CD4-positive, CD25-positive, alpha-beta regulatory T cell (primary cell): Measurements from ENCODE around the gene DNAJC13. TPM values are rescaled to one million over a fixed set of nuclear protein-coding genes. Genes with fewer than 3 reads are reported as not detected.
A peak's percentile ranks its signal among the peaks of the same experiment; 100 is the strongest.

Experiments used
- ATAC-seq, 2 donors: fragments of 150-1000 bp; cut with Tn5 transposase; one replicate each; pipeline ENCODE4 v1.10.0; 2021; ENCODE audit warnings: low read depth in 2 of 2, moderate number of reproducible peaks in 2 of 2, moderate library complexity in 1 of 2
- DNase-seq, 3 donors: peaks; one replicate each; pipeline versions ENCODE4 v3.0.0 to v3.0.0-alpha.2; 2012 to 2022; ENCODE audit warnings: mixed read lengths in 1 of 3
- H3K27ac ChIP-seq: one replicate; pipeline ENCODE4 v1.7.0; 2013; ENCODE audit warnings: mild to moderate bottlenecking, low read length; ENCODE audit not compliant: insufficient read depth, poor library complexity, severe bottlenecking
- H3K27me3 ChIP-seq: one replicate; pipeline ENCODE4 v1.7.0; 2013; ENCODE audit warnings: low read length; ENCODE audit not compliant: control insufficient read depth, insufficient read depth
- H3K36me3 ChIP-seq: one replicate; pipeline ENCODE4 v1.7.0; 2013; ENCODE audit warnings: mild to moderate bottlenecking, low read length, moderate library complexity; ENCODE audit not compliant: control insufficient read depth, insufficient read depth
- H3K4me1 ChIP-seq: 2 replicates; pipeline ENCODE4 v1.7.0; 2013; ENCODE audit warnings: mild to moderate bottlenecking, low read length; ENCODE audit not compliant: insufficient read depth, control insufficient read depth, poor library complexity, severe bottlenecking
- H3K4me3 ChIP-seq: one replicate; pipeline ENCODE4 v1.7.0; 2013; ENCODE audit warnings: low read depth, mild to moderate bottlenecking, low read length, moderate library complexity
- H3K9me3 ChIP-seq, 2 experiments: 1 replicate in 1 of 2; 2 replicates in 1 of 2; pipeline ENCODE4 v1.7.0; 2013; ENCODE audit warnings: low read length in 2 of 2, mild to moderate bottlenecking in 1 of 2, moderate library complexity in 1 of 2; ENCODE audit not compliant: control insufficient read depth in 2 of 2
- H3K27ac Mint-ChIP-seq, 3 donors: one replicate each; pipeline ENCODE4 v1.8.0; 2020 to 2022; ENCODE audit warnings: mild to moderate bottlenecking in 3 of 3, mixed read lengths in 3 of 3, moderate library complexity in 2 of 3
- H3K27me3 Mint-ChIP-seq: one replicate; pipeline ENCODE4 v1.8.0; 2022; ENCODE audit warnings: mild to moderate bottlenecking, mixed read lengths
- H3K36me3 Mint-ChIP-seq: one replicate; pipeline ENCODE4 v1.8.0; 2020; ENCODE audit warnings: mixed read lengths
- H3K4me1 Mint-ChIP-seq, 4 donors: one replicate each; pipeline ENCODE4 v1.8.0; 2020 to 2022; ENCODE audit warnings: mixed read lengths in 4 of 4, mild to moderate bottlenecking in 1 of 4
- H3K4me3 Mint-ChIP-seq, 4 donors: one replicate each; pipeline ENCODE4 v1.8.0; 2020 to 2022; ENCODE audit warnings: mild to moderate bottlenecking in 4 of 4, mixed read lengths in 4 of 4, moderate library complexity in 3 of 4
- H3K9me3 Mint-ChIP-seq, 7 donors: one replicate each; pipeline ENCODE4 v1.8.0; 2020 to 2022; ENCODE audit warnings: mixed read lengths in 7 of 7, mild to moderate bottlenecking in 3 of 7, moderate library complexity in 2 of 7
- polyA plus RNA-seq, 4 donors: library from polyadenylated mRNA; unstranded; fragments of 300-500 nt; fragmentation: Illumina TruSeq; gene quantifications; one replicate each; pipeline ENCODE4 v1.2.3, GENCODE V29; 2021
- total RNA-seq: library from RNA; stranded (reverse); gene quantifications from one replicate; pipeline ENCODE4 v1.2.3, GENCODE V29; 2022

DNAJC13 gene
- total and polyA plus RNA-seq, 5 donors from 2014 or later = 7.1 to 29.4 (median 10.6) TPM

- no peak overlapping the region for H3K4me3 Mint-ChIP-seq
Observed at GRCh38 chr3:132513057-132513456, 95.8 kb downstream of the DNAJC13 start.

GRCh38 chr3:132517311-132517710 lies 100.0 kb downstream of the DNAJC13 start:
- peaks cover 71% of the 10 kb centered on the region for H3K36me3 ChIP-seq
- H3K4me3 Mint-ChIP-seq = no peak overlapping the region
- H3K27me3 ChIP-seq = no peaks in the 10 kb centered on the region
- no peak overlapping the region for H3K4me3 ChIP-seq
- DNase-seq = no peak
- no peaks in the 10 kb centered on the region for H3K27me3 Mint-ChIP-seq
- no peak for ATAC-seq
- no peaks in the 10 kb centered on the region for H3K9me3 ChIP-seq
- peaks cover 0 to 1% (median 0%) of the 10 kb centered on the region in 7 donors for H3K9me3 Mint-ChIP-seq
- no peak overlapping the region for H3K27ac ChIP-seq
- H3K36me3 Mint-ChIP-seq = peaks cover 48% of the 10 kb centered on the region
- H3K27ac Mint-ChIP-seq = no peak overlapping the region
- H3K4me1 ChIP-seq = no peaks in the 10 kb centered on the region
- peaks cover 0 to 12% (median 6%) of the 10 kb centered on the region in 4 donors for H3K4me1 Mint-ChIP-seq

More at GRCh38 chr3:132513057-132513456, 95.8 kb downstream of the DNAJC13 start:
- Mint-ChIP-seq H3K9me3 (peaks cover 0 to under 1% (median 0%) of the 10 kb centered on the region in 7 donors), H3K27me3 (no peaks in the 10 kb centered on the region), H3K4me1 (no peaks in the 10 kb centered on the region), H3K27ac (no peak overlapping the region), H3K36me3 (peaks cover 59% of the 10 kb centered on the region)
- Histone ChIP-seq H3K27ac (no peak overlapping the region), H3K9me3 (no peaks in the 10 kb centered on the region), H3K27me3 (no peaks in the 10 kb centered on the region), H3K4me3 (no peak overlapping the region), H3K36me3 (peaks cover 92% of the 10 kb centered on the region), H3K4me1 (no peaks in the 10 kb centered on the region)
- DNase-seq = no peak
- ATAC-seq = no peak

GRCh38 chr3:132519914-132520313 lies 102.6 kb downstream of the DNAJC13 start:
- Histone ChIP-seq H3K27me3 (no peaks in the 10 kb centered on the region), H3K9me3 (no peaks in the 10 kb centered on the region), H3K4me1 (no peaks in the 10 kb centered on the region), H3K27ac (no peak overlapping the region), H3K4me3 (no peak overlapping the region), H3K36me3 (peaks cover 69% of the 10 kb centered on the region)
- H3K27ac Mint-ChIP-seq = peak overlapping the region in 2 of 3 donors; percentile 24 to 78
- peaks cover 6 to 15% (median 7%) of the 10 kb centered on the region in 4 donors for H3K4me1 Mint-ChIP-seq
- ATAC-seq (no peak), DNase-seq (no peak)
- no peaks in the 10 kb centered on the region for H3K27me3 Mint-ChIP-seq
- peaks cover 49% of the 10 kb centered on the region for H3K36me3 Mint-ChIP-seq
- peaks cover 0 to 1% (median 0%) of the 10 kb centered on the region in 7 donors for H3K9me3 Mint-ChIP-seq
- no peak overlapping the region for H3K4me3 Mint-ChIP-seq

GRCh38 chr3:132521901-132522300 lies 104.6 kb downstream of the DNAJC13 start:
- Histone ChIP-seq H3K4me1 (no peaks in the 10 kb centered on the region), H3K9me3 (no peaks in the 10 kb centered on the region), H3K36me3 (peaks cover 66% of the 10 kb centered on the region), H3K27me3 (no peaks in the 10 kb centered on the region), H3K27ac (no peak overlapping the region), H3K4me3 (no peak overlapping the region)
- Mint-ChIP-seq H3K4me3 (peak overlapping the region in 1 of 4 donors; percentile 21), H3K27ac (peak overlapping the region in 1 of 3 donors; percentile 9), H3K27me3 (no peaks in the 10 kb centered on the region), H3K9me3 (peaks cover 0 to 1% (median 0%) of the 10 kb centered on the region in 7 donors), H3K4me1 (peaks cover 6 to 15% (median 7%) of the 10 kb centered on the region in 4 donors), H3K36me3 (peaks cover 50% of the 10 kb centered on the region)
- ATAC-seq = no peak
- no peak for DNase-seq

- peak overlapping the region; percentile 9 to 90 (median 86) for H3K27ac Mint-ChIP-seq
- DNase-seq (peak in 1 of 3 donors; percentile 67), ATAC-seq (peak in 1 of 2 donors; percentile 25)
- Histone ChIP-seq H3K9me3 (no peaks in the 10 kb centered on the region), H3K27me3 (no peaks in the 10 kb centered on the region), H3K4me1 (no peaks in the 10 kb centered on the region), H3K27ac (no peak overlapping the region), H3K36me3 (peaks cover 65% of the 10 kb centered on the region), H3K4me3 (no peak overlapping the region)
- H3K27me3 Mint-ChIP-seq = no peaks in the 10 kb centered on the region
- H3K9me3 Mint-ChIP-seq = peaks cover 0 to 1% (median 0%) of the 10 kb centered on the region in 7 donors
- peak overlapping the region in 1 of 4 donors; percentile 21 for H3K4me3 Mint-ChIP-seq
- peaks cover 46% of the 10 kb centered on the region for H3K36me3 Mint-ChIP-seq
- peaks cover 6 to 15% (median 7%) of the 10 kb centered on the region in 4 donors for H3K4me1 Mint-ChIP-seq
Observed at GRCh38 chr3:132522353-132522752, 105.1 kb downstream of the DNAJC13 start.

- no peaks in the 10 kb centered on the region for H3K9me3 ChIP-seq
- H3K27ac ChIP-seq = no peak overlapping the region
- Mint-ChIP-seq H3K36me3 (peaks cover 53% of the 10 kb centered on the region), H3K27ac (no peak overlapping the region), H3K4me1 (peaks cover 0 to 4% (median under 1%) of the 10 kb centered on the region in 4 donors), H3K9me3 (no peaks in the 10 kb centered on the region), H3K4me3 (no peak overlapping the region), H3K27me3 (no peaks in the 10 kb centered on the region)
- peaks cover 73% of the 10 kb centered on the region for H3K36me3 ChIP-seq
- ATAC-seq (no peak), DNase-seq (no peak)
- no peaks in the 10 kb centered on the region for H3K27me3 ChIP-seq
- no peaks in the 10 kb centered on the region for H3K4me1 ChIP-seq
- H3K4me3 ChIP-seq = no peak overlapping the region
Observed at GRCh38 chr3:132530624-132531023, 113.3 kb downstream of the DNAJC13 start.

GRCh38 chr3:132535575-132536441 lies 118.5 kb downstream of the DNAJC13 start:
- Histone ChIP-seq H3K36me3 (peaks cover 69% of the 10 kb centered on the region), H3K9me3 (no peaks in the 10 kb centered on the region), H3K27ac (no peak overlapping the region), H3K27me3 (no peaks in the 10 kb centered on the region), H3K4me3 (no peak overlapping the region), H3K4me1 (no peaks in the 10 kb centered on the region)
- ATAC-seq (peak; percentile 31 to 42), DNase-seq (peak; percentile 28 to 78 (median 40))
- H3K27me3 Mint-ChIP-seq = no peaks in the 10 kb centered on the region
- H3K4me1 Mint-ChIP-seq = peaks cover 0 to 10% (median 3%) of the 10 kb centered on the region in 4 donors
- H3K9me3 Mint-ChIP-seq = no peaks in the 10 kb centered on the region
- H3K4me3 Mint-ChIP-seq = no peak overlapping the region
- H3K27ac Mint-ChIP-seq = peak overlapping the region in 1 of 3 donors; percentile 44
- H3K36me3 Mint-ChIP-seq = peaks cover 55% of the 10 kb centered on the region
